ENCODE data around the gene CRX.
"Not testable (repeated sequence)": the region's sequence is repeated elsewhere in the genome, so short reads cannot be mapped to it uniquely, and the experiment has no call there.

- TF ChIP-seq, protein P1, sequence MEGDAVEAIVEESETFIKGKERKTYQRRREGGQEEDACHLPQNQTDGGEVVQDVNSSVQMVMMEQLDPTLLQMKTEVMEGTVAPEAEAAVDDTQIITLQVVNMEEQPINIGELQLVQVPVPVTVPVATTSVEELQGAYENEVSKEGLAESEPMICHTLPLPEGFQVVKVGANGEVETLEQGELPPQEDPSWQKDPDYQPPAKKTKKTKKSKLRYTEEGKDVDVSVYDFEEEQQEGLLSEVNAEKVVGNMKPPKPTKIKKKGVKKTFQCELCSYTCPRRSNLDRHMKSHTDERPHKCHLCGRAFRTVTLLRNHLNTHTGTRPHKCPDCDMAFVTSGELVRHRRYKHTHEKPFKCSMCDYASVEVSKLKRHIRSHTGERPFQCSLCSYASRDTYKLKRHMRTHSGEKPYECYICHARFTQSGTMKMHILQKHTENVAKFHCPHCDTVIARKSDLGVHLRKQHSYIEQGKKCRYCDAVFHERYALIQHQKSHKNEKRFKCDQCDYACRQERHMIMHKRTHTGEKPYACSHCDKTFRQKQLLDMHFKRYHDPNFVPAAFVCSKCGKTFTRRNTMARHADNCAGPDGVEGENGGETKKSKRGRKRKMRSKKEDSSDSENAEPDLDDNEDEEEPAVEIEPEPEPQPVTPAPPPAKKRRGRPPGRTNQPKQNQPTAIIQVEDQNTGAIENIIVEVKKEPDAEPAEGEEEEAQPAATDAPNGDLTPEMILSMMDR (conservative IDR thresholded peaks at IDR 0.05; ENCODE audit: low read depth, low read length) = not testable (repeated sequence)
- TF ChIP-seq POLR2A (IDR thresholded peaks at IDR 0.05; ENCODE audit: low read depth, low read length); USF2 (IDR thresholded peaks at IDR 0.05; ENCODE audit: low read depth, low read length); BHLHE40 (IDR thresholded peaks at IDR 0.05; ENCODE audit: low read depth, low read length); RAD21 (IDR thresholded peaks at IDR 0.05; ENCODE audit: low read length); RFX5 (IDR thresholded peaks at IDR 0.05; ENCODE audit: low read depth, low read length); FOS (IDR thresholded peaks at IDR 0.05; ENCODE audit: low read depth, low read length); MAZ (IDR thresholded peaks at IDR 0.05; ENCODE audit: borderline replicate concordance, low read depth, low read length); MXI1 (IDR thresholded peaks at IDR 0.05; ENCODE audit: borderline replicate concordance, low read depth, low read length); CHD1 (IDR thresholded peaks at IDR 0.05; ENCODE audit: low read depth, low read length); SMC3 (IDR thresholded peaks at IDR 0.05; ENCODE audit: low read depth, low read length); CEBPB (IDR thresholded peaks at IDR 0.05; ENCODE audit: low read depth, low read length); RCOR1 (IDR thresholded peaks at IDR 0.05; ENCODE audit: insufficient replicate concordance, low read length): not testable (repeated sequence)
These were observed 5.5 kb upstream of the CRX start for GRCh38 chr19:47816270-47816669.
